ENCODE data around the gene DGKG.

DNA sequence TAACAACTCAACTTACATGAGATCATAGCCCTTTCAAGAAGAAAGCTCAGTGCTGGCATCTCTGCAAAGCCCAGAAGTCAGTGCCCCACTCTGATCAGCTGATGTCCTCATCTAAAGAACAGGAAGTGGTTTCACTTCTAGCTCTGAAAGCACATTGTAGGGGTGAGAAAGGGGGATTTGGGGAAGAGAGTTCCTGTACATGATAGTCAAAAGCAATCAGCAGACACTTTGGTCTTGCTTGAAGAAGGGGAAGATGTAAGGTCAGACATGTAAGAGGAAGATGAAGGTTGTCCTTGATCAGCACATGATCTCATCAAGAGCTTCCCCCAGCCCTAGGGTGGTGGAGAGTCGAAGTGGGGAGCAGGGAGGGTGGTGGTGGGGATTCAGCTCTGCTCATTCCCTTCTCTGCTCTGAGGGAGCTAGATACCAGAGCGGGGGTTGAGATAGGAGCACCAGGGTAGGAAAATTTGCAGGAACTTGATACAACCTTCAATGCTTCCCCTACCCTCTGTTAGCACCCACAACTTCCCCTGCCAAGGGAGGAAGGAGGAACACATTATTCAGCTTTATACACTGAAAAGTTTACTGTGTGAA is 176.7 kb downstream of the DGKG start:
- TF ChIP-seq CEBPB (IDR thresholded peaks at IDR 0.05) (no peak), RCOR1 (IDR thresholded peaks at IDR 0.05; ENCODE audit: low read depth, low read length) (no peak), ESRRA (IDR thresholded peaks at IDR 0.05; ENCODE audit: borderline replicate concordance, low read length) (no peak)

Measured in A549 (cell line).